Activated T-helper 2 cell treated with anti-CD3 and anti-CD28 coated beads, Interferon-gamma antibody, Interleukin-2, Interleukin-4, amounts not matched to agents 10 μg/mL and 5 μg/mL and 100 μg/mL, durations not matched to agents 14 hours and 24 hours and 36 hours (primary cell): ENCODE results near the gene TBL1XR1. TPM values are rescaled to one million over a fixed set of nuclear protein-coding genes. Genes with fewer than 3 reads are reported as not detected.
A peak's percentile ranks its signal among the peaks of the same experiment; 100 is the strongest.
"Not testable (repeated sequence)": the region's sequence is repeated elsewhere in the genome, so short reads cannot be mapped to it uniquely, and the experiment has no call there.

Experiments
- DNase-seq: peaks from one replicate; pipeline ENCODE4 v3.0.0; 2021; ENCODE audit warnings: low spot score
- H3K27ac Mint-ChIP-seq: one replicate; pipeline ENCODE4 v1.8.0; 2021; ENCODE audit warnings: mixed read lengths
- H3K27me3 Mint-ChIP-seq: one replicate; pipeline ENCODE4 v1.8.0; 2021; ENCODE audit warnings: low read depth, mixed read lengths
- H3K36me3 Mint-ChIP-seq: one replicate; pipeline ENCODE4 v1.8.0; 2021; ENCODE audit warnings: low read depth, mixed read lengths
- H3K4me1 Mint-ChIP-seq: one replicate; pipeline ENCODE4 v1.8.0; 2021; ENCODE audit warnings: low read depth, mixed read lengths
- H3K4me3 Mint-ChIP-seq: one replicate; pipeline ENCODE4 v1.8.0; 2021; ENCODE audit warnings: low read depth, mild to moderate bottlenecking, moderate library complexity, mixed read lengths
- H3K9me3 Mint-ChIP-seq: one replicate; pipeline ENCODE4 v1.8.0; 2021; ENCODE audit warnings: mixed read lengths
- intact Hi-C: fragments of 100-400 bp; cut with micrococcal nuclease; formaldehyde crosslinking; loops from one replicate; pipeline ENCODE4 v1.15.1; 2023
- total RNA-seq: library from RNA; stranded (reverse); gene quantifications from 2 replicates; pipeline ENCODE4 v1.2.3, GENCODE V29; 2022

TBL1XR1 gene
- total RNA-seq, 1 donor from 2014 or later, result 168 TPM

GRCh38 chr3:177220136-177220974, 23.1 kb upstream of the TBL1XR1 start:
- no peaks in the 10 kb centered on the region for H3K36me3 Mint-ChIP-seq
- H3K9me3 Mint-ChIP-seq, result peaks cover 7% of the 10 kb centered on the region
- H3K27me3 Mint-ChIP-seq, result no peaks in the 10 kb centered on the region
- intact Hi-C loops, result no loop called here
- H3K4me1 Mint-ChIP-seq, result peaks cover 23% of the 10 kb centered on the region
- DNase-seq, result no peak
- no peak overlapping the region for H3K27ac Mint-ChIP-seq
- no peak overlapping the region for H3K4me3 Mint-ChIP-seq

GRCh38 chr3:177213801-177214535, 16.7 kb upstream of the TBL1XR1 start:
- Mint-ChIP-seq H3K27ac (no peak overlapping the region), H3K9me3 (no peaks in the 10 kb centered on the region), H3K4me3 (no peak overlapping the region)

GRCh38 chr3:177212756-177213155, 15.5 kb upstream of the TBL1XR1 start:
- intact Hi-C loops, result no loop called here
- H3K9me3 Mint-ChIP-seq, result no peaks in the 10 kb centered on the region

More at GRCh38 chr3:177213801-177214535, 16.7 kb upstream of the TBL1XR1 start:
- H3K27me3 Mint-ChIP-seq, result no peaks in the 10 kb centered on the region
- DNase-seq, result no peak
- intact Hi-C loops, result no loop called here
- H3K36me3 Mint-ChIP-seq, result no peaks in the 10 kb centered on the region
- H3K4me1 Mint-ChIP-seq, result peaks cover 5% of the 10 kb centered on the region

GRCh38 chr3:177212278-177212610, 15.0 kb upstream of the TBL1XR1 start:
- Mint-ChIP-seq H3K9me3 (no peaks in the 10 kb centered on the region), H3K27me3 (no peaks in the 10 kb centered on the region), H3K36me3 (no peaks in the 10 kb centered on the region), H3K4me1 (peaks cover 5% of the 10 kb centered on the region), H3K4me3 (no peak overlapping the region), H3K27ac (no peak overlapping the region)
- intact Hi-C loops, result no loop called here
- no peak for DNase-seq

More at GRCh38 chr3:177212756-177213155, 15.5 kb upstream of the TBL1XR1 start:
- DNase-seq, result no peak
- peaks cover 5% of the 10 kb centered on the region for H3K4me1 Mint-ChIP-seq
- H3K27ac Mint-ChIP-seq, result no peak overlapping the region
- H3K36me3 Mint-ChIP-seq, result no peaks in the 10 kb centered on the region
- no peaks in the 10 kb centered on the region for H3K27me3 Mint-ChIP-seq
- no peak overlapping the region for H3K4me3 Mint-ChIP-seq

GRCh38 chr3:177211503-177212277, 14.4 kb upstream of the TBL1XR1 start:
- intact Hi-C loops, result no loop called here
- Mint-ChIP-seq H3K27ac (no peak overlapping the region), H3K4me3 (no peak overlapping the region), H3K27me3 (no peaks in the 10 kb centered on the region), H3K9me3 (no peaks in the 10 kb centered on the region), H3K4me1 (peaks cover 9% of the 10 kb centered on the region), H3K36me3 (no peaks in the 10 kb centered on the region)
- no peak for DNase-seq

- no peaks in the 10 kb centered on the region for H3K9me3 Mint-ChIP-seq
- peaks cover 13% of the 10 kb centered on the region for H3K4me1 Mint-ChIP-seq
- no peaks in the 10 kb centered on the region for H3K36me3 Mint-ChIP-seq
- H3K4me3 Mint-ChIP-seq, result no peak overlapping the region
- no peak for DNase-seq
- intact Hi-C loops, result no loop called here
- H3K27me3 Mint-ChIP-seq, result no peaks in the 10 kb centered on the region
- no peak overlapping the region for H3K27ac Mint-ChIP-seq
Observed at GRCh38 chr3:177210744-177211502, 13.6 kb upstream of the TBL1XR1 start.

GRCh38 chr3:177209509-177209908, 12.2 kb upstream of the TBL1XR1 start:
- Mint-ChIP-seq H3K9me3 (no peaks in the 10 kb centered on the region), H3K27me3 (no peaks in the 10 kb centered on the region), H3K4me3 (no peak overlapping the region), H3K36me3 (no peaks in the 10 kb centered on the region), H3K4me1 (peaks cover 13% of the 10 kb centered on the region), H3K27ac (no peak overlapping the region)
- intact Hi-C loops, result no loop called here
- DNase-seq, result no peak

GRCh38 chr3:177208781-177209180, 11.5 kb upstream of the TBL1XR1 start:
- Mint-ChIP-seq H3K27me3 (no peaks in the 10 kb centered on the region), H3K4me3 (no peak overlapping the region), H3K9me3 (no peaks in the 10 kb centered on the region), H3K36me3 (no peaks in the 10 kb centered on the region), H3K27ac (no peak overlapping the region), H3K4me1 (peaks cover 13% of the 10 kb centered on the region)
- intact Hi-C loops, result no loop called here
- DNase-seq, result no peak

- no peaks in the 10 kb centered on the region for H3K9me3 Mint-ChIP-seq
- H3K27me3 Mint-ChIP-seq, result no peaks in the 10 kb centered on the region
- no peak overlapping the region for H3K4me3 Mint-ChIP-seq
- H3K27ac Mint-ChIP-seq, result no peak overlapping the region
- H3K36me3 Mint-ChIP-seq, result no peaks in the 10 kb centered on the region
- DNase-seq, result no peak
- H3K4me1 Mint-ChIP-seq, result peaks cover 13% of the 10 kb centered on the region
- intact Hi-C loops, result no loop called here
Observed at GRCh38 chr3:177208223-177208622, 10.9 kb upstream of the TBL1XR1 start.

GRCh38 chr3:177206936-177207335, 9.7 kb upstream of the TBL1XR1 start:
- Mint-ChIP-seq H3K4me1 (peaks cover 23% of the 10 kb centered on the region), H3K9me3 (no peaks in the 10 kb centered on the region), H3K27ac (no peak overlapping the region), H3K4me3 (no peak overlapping the region), H3K27me3 (no peaks in the 10 kb centered on the region), H3K36me3 (no peaks in the 10 kb centered on the region)
- intact Hi-C loops, result no loop called here
- no peak for DNase-seq

GRCh38 chr3:177203689-177204395, 6.6 kb upstream of the TBL1XR1 start:
- Mint-ChIP-seq H3K4me1 (peaks cover 35% of the 10 kb centered on the region), H3K27me3 (no peaks in the 10 kb centered on the region), H3K9me3 (no peaks in the 10 kb centered on the region), H3K27ac (no peak overlapping the region), H3K36me3 (no peaks in the 10 kb centered on the region), H3K4me3 (no peak overlapping the region)
- no peak for DNase-seq
- intact Hi-C loops, result loop anchor here (5.0 kb wide), 2 partner anchors 78 to 393 kb away; no protein-coding TSS in a partner anchor

GRCh38 chr3:177203016-177203415, 5.7 kb upstream of the TBL1XR1 start:
- H3K4me1 Mint-ChIP-seq, result peaks cover 40% of the 10 kb centered on the region
- H3K27ac Mint-ChIP-seq, result peak overlapping the region; percentile 91
- not testable (repeated sequence) for H3K9me3 Mint-ChIP-seq, H3K4me3 Mint-ChIP-seq, H3K27me3 Mint-ChIP-seq, H3K36me3 Mint-ChIP-seq, DNase-seq
- intact Hi-C loops, result loop anchor here (5.0 kb wide), 2 partner anchors 79 to 394 kb away; no protein-coding TSS in a partner anchor
